ENCODE data around the gene MYO15A. TPM values are rescaled to one million over a fixed set of nuclear protein-coding genes. Genes with fewer than 3 reads are reported as not detected.

The MYO15A gene
- total RNA-seq, 1 donor from 2014 or later = 6.1 TPM

DNA sequence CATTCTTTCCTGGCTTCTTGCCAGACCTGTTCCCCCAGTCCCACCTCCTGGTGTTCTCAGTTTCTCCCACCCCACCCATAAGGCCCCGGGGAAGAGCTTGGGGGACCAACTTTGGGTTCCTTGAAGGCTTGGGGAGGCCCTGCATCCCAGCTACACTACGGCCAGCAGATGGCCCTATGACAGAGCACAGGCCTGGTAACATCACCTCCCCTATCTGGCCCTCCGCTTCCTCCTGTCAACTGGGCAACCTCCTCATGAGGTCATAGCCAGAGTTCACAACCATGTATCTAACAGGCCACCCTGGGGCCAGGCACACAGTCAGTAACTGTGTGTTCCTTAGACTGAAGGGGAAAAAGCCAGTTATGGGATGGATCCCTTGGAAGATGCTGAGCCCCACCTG, 31.4 kb downstream of the MYO15A start:
- no peak overlapping the region for H3K27ac ChIP-seq
- H3K4me1 ChIP-seq = no peaks in the 10 kb centered on the region
- DNase-seq (ENCODE audit: extremely low spot score in 2 of 2) = no peak
- no peaks in the 10 kb centered on the region for H3K36me3 ChIP-seq
- no peaks in the 10 kb centered on the region for H3K9me3 ChIP-seq
- intact Hi-C loops (cut with DNase I) = no loop called here
- no peak overlapping the region for H3K4me3 ChIP-seq
- TF ChIP-seq CTCF (IDR thresholded peaks at IDR 0.05) = no peak
- TF ChIP-seq POLR2AphosphoS5 (IDR thresholded peaks at IDR 0.05; ENCODE audit: insufficient read depth in 1 of 2, low read depth in 1 of 2) = no peak
- no peak for TF ChIP-seq POLR2A (IDR thresholded peaks at IDR 0.05)
- H3K27me3 ChIP-seq = no peaks in the 10 kb centered on the region

GRCh38 chr17:18140648-18141047, 32.1 kb downstream of the MYO15A start:
- Histone ChIP-seq H3K4me1 (no peaks in the 10 kb centered on the region), H3K27ac (no peak overlapping the region), H3K9me3 (no peaks in the 10 kb centered on the region), H3K4me3 (no peak overlapping the region), H3K27me3 (no peaks in the 10 kb centered on the region), H3K36me3 (no peaks in the 10 kb centered on the region)
- intact Hi-C loops (cut with DNase I) = no loop called here
- no peak for DNase-seq (ENCODE audit: extremely low spot score in 2 of 2)
- no peak for TF ChIP-seq POLR2AphosphoS5 (IDR thresholded peaks at IDR 0.05; ENCODE audit: insufficient read depth in 1 of 2, low read depth in 1 of 2)
- TF ChIP-seq POLR2A (IDR thresholded peaks at IDR 0.05) = no peak
- no peak for TF ChIP-seq CTCF (IDR thresholded peaks at IDR 0.05)

DNA sequence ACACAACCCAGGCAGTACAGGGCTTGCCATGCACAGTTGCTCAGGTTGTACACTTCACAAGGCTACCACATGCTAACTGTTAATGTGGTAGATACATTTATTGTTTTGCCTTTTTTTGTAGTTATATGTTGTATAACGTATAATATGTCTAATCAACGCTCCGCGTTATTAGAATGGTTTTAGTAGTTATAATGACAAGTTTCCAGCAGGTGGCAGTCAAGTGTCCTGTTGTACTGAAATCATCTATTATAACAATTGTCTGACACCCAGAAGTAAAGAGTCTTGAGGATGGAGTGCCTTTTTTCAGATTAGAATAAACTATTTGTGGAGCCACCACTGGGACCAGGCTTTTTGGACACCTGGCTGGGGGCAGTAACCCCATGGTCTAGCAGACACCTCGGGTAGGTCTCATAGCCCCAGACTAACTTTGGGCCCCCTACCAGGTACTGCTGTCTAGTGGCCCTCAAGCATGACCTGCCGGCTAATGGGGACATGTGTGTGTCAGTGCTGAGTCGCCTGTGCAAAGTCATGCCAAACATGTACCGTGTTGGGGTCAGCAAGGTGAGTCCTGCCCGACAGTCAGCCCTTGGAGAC, 32.8 kb downstream of the MYO15A start:
- H3K9me3 ChIP-seq = no peaks in the 10 kb centered on the region
- intact Hi-C loops (cut with DNase I) = no loop called here
- no peak for DNase-seq (ENCODE audit: extremely low spot score in 2 of 2)
- TF ChIP-seq POLR2A (IDR thresholded peaks at IDR 0.05) = no peak
- peak; percentile 6 to 51 (median 25) for TF ChIP-seq CTCF (IDR thresholded peaks at IDR 0.05)
- no peaks in the 10 kb centered on the region for H3K4me1 ChIP-seq
- H3K27me3 ChIP-seq = no peaks in the 10 kb centered on the region
- no peak overlapping the region for H3K27ac ChIP-seq
- no peak overlapping the region for H3K4me3 ChIP-seq
- no peaks in the 10 kb centered on the region for H3K36me3 ChIP-seq

DNA sequence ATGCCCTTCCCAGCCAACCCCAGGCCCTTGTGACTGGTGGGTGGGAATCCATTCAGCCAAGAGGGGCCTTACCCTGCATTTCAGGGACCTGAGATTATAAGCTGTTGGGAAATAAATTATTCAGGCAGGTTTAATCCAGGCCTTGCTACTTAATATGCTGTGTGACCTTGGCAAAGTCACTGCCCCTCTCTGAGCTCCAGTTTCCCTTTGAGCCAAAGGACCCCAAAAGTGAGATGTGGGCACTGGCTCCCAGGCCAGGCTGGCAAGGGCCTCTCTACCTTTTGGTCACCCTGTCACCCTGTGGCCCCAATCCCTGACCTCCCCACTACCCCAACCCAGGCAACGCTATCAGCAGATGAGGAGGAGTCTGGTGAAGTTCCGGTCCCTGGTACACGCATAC, 33.9 kb downstream of the MYO15A start:
- DNase-seq (ENCODE audit: extremely low spot score in 2 of 2) = no peak
- intact Hi-C loops (cut with DNase I) = no loop called here
- H3K27ac ChIP-seq = no peak overlapping the region

More for the DNA sequence above, 33.9 kb downstream of the MYO15A start:
- no peaks in the 10 kb centered on the region for H3K27me3 ChIP-seq
- H3K4me3 ChIP-seq = no peak overlapping the region
- no peaks in the 10 kb centered on the region for H3K4me1 ChIP-seq
- no peaks in the 10 kb centered on the region for H3K9me3 ChIP-seq
- TF ChIP-seq POLR2AphosphoS5 (IDR thresholded peaks at IDR 0.05; ENCODE audit: insufficient read depth in 1 of 2, low read depth in 1 of 2) (no peak), CTCF (IDR thresholded peaks at IDR 0.05) (no peak), POLR2A (IDR thresholded peaks at IDR 0.05) (no peak)
- H3K36me3 ChIP-seq = no peaks in the 10 kb centered on the region
